Liver (tissue), 9 donors: ENCODE measurements around the gene TMEM191C. TPM values are rescaled to one million over a fixed set of nuclear protein-coding genes. Genes with fewer than 3 reads are reported as not detected.
"Not testable (repeated sequence)": the region's sequence is repeated elsewhere in the genome, so short reads cannot be mapped to it uniquely, and the experiment has no call there.

Source experiments
- DNase-seq: peaks from one replicate; pipeline ENCODE4 v3.0.0-alpha.2; 2017; ENCODE audit warnings: low spot score
- H3K27ac ChIP-seq, 2 donors: one replicate each; pipeline ENCODE4 v1.7.0; 2013; ENCODE audit warnings: inconsistent platforms in 2 of 2, low read length in 2 of 2, control low read depth in 1 of 2, low read depth in 1 of 2, mild to moderate bottlenecking in 1 of 2
- H3K27me3 ChIP-seq, 4 donors: one replicate each; pipeline versions ENCODE4 v1.6.1 to v1.7.0; 2013; ENCODE audit warnings: low read length in 3 of 4, inconsistent platforms in 1 of 4, mild to moderate bottlenecking in 1 of 4, moderate library complexity in 1 of 4; ENCODE audit not compliant: control insufficient read depth in 4 of 4, insufficient read depth in 4 of 4
- H3K36me3 ChIP-seq, 4 donors: one replicate each; pipeline versions ENCODE4 v1.6.1 to v1.7.0; 2013; ENCODE audit warnings: low read length in 3 of 4, mild to moderate bottlenecking in 3 of 4, low read depth in 1 of 4, moderate library complexity in 1 of 4; ENCODE audit not compliant: control insufficient read depth in 4 of 4, insufficient read depth in 3 of 4
- H3K4me1 ChIP-seq, 4 donors: one replicate each; pipeline versions ENCODE4 v1.6.1 to v1.7.0; 2013; ENCODE audit warnings: low read length in 3 of 4, mild to moderate bottlenecking in 3 of 4, moderate library complexity in 1 of 4; ENCODE audit not compliant: control insufficient read depth in 4 of 4, insufficient read depth in 4 of 4
- H3K4me3 ChIP-seq, 3 donors: one replicate each; pipeline versions ENCODE4 v1.6.1 to v1.7.0; 2013; ENCODE audit warnings: low read length in 3 of 3, control low read depth in 1 of 3, low read depth in 1 of 3, mild to moderate bottlenecking in 1 of 3
- H3K9ac ChIP-seq, 2 donors: one replicate each; pipeline ENCODE4 v1.7.0; 2013; ENCODE audit warnings: low read length in 2 of 2, mild to moderate bottlenecking in 2 of 2, moderate library complexity in 2 of 2, control low read depth in 1 of 2, low read depth in 1 of 2
- H3K9me3 ChIP-seq, 4 donors: one replicate each; pipeline versions ENCODE4 v1.6.1 to v1.7.0; 2013; ENCODE audit warnings: low read length in 3 of 4; ENCODE audit not compliant: control insufficient read depth in 4 of 4
- HNF4A ChIP-seq, 2 donors: conservative IDR thresholded peaks; 2 replicates each; pipeline ENCODE4 v1.6.1; 2016; ENCODE audit warnings: antibody characterized with exemption in 2 of 2, mild to moderate bottlenecking in 2 of 2
- NR2F2 ChIP-seq: IDR thresholded peaks from 2 replicates; pipeline ENCODE4 v1.6.1; 2016; ENCODE audit warnings: antibody characterized with exemption
- RXRA ChIP-seq, 2 donors: IDR thresholded peaks; 2 replicates each; pipeline ENCODE4 v1.6.1; 2017 to 2018; ENCODE audit warnings: antibody characterized with exemption in 2 of 2, mild to moderate bottlenecking in 1 of 2
- WGBS: extraction: QIAGEN DNeasy Blood & Tissue Kit; methylation state at CpG from one replicate; pipeline ENCODE4 v1.1.7; 2013; 5-methylcytosine and 5-hydroxymethylcytosine counted together
- polyA plus RNA-seq, 2 donors: library from polyadenylated mRNA; stranded (reverse) in 1 of 2; unstranded in 1 of 2; fragments of 200-250 nt in 1 of 2; fragments of >200 nt in 1 of 2; fragmentation: Nextera tagmentation in 1 of 2; extraction: Ambion mirVana in 1 of 2; gene quantifications; one replicate each; pipeline versions ENCODE4 v1.2.1 to v1.2.3, GENCODE V29; 2013 to 2015
- total RNA-seq, 2 donors: library from RNA; depleted of rRNA; stranded (reverse); fragments of >200 nt; gene quantifications; one replicate each; pipeline ENCODE4 v1.2.3, GENCODE V29; 2014
- donor health status: healthy.
- donor health status: healthy.
- donor health status: healthy.
- donor health status: healthy.
- donor health status: healthy.

TMEM191C gene
- total and polyA plus RNA-seq, 4 donors = 0.25 to 1.8 (median 0.42) TPM; not detected in 1

DNA sequence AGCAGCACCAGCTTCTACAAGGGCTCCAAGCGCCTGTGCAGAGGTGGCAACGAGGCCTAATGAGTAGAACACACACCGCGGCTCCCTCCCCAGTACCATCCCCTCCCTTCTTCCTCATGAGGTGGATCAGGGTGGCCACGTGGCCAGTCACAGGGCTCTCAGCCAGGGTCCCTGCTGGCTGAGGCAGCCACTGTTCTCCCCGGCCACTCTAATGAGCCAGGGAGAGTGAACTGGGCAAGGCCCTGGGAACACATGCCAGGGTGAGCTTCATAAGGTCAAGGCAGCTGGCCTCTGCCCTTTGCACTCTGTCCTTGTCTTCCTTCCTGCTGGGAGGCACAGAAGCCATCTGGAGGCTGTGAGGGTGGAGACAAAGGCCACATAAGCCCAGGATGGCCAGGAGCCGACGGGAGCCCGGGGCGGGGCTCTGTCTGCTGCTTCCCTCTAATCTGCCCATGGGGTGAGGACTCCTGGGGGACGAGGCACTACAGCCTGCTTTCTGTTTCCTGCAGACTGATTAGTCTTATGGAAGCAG, 22.0 kb downstream of the TMEM191C start:
- TF ChIP-seq RXRA (IDR thresholded peaks at IDR 0.05) = peak in 1 of 2 donors; percentile 54
- peak; percentile 48 for TF ChIP-seq NR2F2
- TF ChIP-seq HNF4A (conservative IDR thresholded peaks at IDR 0.05) = peak in 1 of 2 donors; percentile 54
- H3K9me3 ChIP-seq, DNase-seq, H3K36me3 ChIP-seq, H3K4me3 ChIP-seq, H3K4me1 ChIP-seq, H3K9ac ChIP-seq, H3K27me3 ChIP-seq, H3K27ac ChIP-seq: not testable (repeated sequence)
- WGBS = 20% methylated on average over 10 of the region's 11 CpGs

DNA sequence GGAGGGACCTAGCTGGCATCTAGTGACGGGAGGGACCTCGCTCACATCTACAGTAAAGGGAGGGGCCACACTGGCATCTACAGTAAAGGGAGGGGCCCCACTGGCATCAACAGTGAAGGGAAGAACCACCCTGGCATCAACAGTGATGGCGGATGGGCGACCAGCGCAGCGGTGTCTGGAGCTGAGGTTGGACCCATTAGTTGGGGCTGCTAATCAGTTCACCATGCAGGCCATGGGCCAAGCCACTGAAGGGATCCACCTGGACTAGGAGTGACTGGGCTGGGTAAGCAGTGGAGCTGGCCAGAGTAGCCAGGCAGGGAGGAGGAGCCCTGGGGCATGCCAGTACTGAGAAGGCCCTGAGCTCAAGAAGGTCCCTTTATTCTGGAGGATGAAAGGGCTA, 23.4 kb downstream of the TMEM191C start:
- over 99% methylated on average over 6 of the region's 6 CpGs for WGBS
- H3K9me3 ChIP-seq, H3K27me3 ChIP-seq, H3K4me1 ChIP-seq, H3K27ac ChIP-seq, H3K9ac ChIP-seq, H3K4me3 ChIP-seq, H3K36me3 ChIP-seq: not testable (repeated sequence)
- peak; percentile 21 for DNase-seq

DNA sequence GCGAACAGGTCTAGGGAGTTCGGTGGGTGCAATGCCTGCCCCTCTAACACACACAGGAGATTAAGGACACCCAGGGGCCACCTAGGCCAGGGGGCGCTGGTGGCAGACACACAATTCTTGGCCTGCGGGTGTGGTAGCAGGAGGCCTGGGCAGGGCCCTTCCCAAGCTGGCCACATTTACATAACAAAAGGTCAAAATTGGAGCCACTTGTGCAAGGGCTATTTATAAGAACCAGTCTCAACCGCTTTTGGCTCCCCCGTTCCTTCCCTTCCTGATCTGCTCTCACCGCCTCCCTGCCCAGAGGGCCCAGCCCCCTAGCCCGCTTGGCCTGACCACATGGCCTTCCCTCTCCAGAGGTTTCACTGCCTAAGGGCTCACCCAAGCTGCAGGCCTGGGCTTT, 25.1 kb downstream of the TMEM191C start:
- 84% methylated on average over 2 of the region's 8 CpGs for whole genome bisulfite sequencing
- not testable (repeated sequence) for H3K27me3 ChIP-seq, H3K4me1 ChIP-seq, H3K27ac ChIP-seq, H3K4me3 ChIP-seq, DNase-seq, H3K9me3 ChIP-seq, H3K9ac ChIP-seq, H3K36me3 ChIP-seq

DNA sequence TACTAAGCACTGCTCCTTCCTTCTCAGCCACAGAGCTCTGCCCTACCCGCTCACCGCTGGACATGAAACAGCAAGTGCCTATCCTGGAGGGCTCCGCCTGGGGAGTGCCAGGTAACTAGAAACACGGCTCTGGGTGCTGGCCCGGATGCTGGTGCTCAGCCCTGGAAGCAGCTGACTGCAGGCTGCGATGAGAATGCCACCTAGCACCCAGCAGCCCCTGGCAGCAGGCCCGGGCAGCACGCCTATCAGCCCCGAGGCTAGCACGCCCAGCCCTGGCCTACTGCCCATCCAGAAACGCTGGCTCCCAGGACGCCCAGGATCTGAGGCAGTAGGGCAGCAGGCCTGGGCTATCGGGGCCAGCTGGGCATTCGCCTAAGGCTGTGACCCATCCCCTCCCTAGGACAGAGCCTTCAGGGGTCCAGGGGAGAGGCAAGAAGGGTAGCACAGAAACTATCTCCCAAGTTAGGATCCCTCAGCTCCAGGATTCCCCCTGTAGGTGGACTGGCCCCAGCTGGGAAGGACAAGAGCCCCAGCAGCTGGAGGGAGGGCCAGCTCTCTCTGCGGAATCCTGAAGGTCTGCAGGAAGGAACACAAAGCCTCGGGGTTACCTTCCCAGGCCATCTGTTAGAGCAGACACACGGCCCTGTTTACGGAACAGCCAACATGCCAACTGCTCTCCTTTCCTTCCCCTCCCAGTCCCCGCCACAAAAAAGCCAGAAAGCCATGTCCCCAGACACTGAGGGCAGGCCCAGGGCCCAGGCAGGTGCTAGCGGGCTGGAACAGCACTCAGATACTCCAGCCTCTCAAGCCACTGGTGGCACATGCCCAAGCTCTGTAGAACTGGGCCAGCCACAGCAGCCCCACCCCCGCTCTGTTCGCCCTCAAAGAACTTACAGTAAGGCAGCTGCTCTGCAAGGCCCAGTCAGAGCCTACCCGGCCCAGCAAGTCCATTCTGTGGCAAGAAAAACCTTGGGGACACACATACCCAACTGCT, 26.9 kb downstream of the TMEM191C start:
- no CpG with 5 or more reads among the region's 23 CpGs for WGBS
- not testable (repeated sequence) for H3K9me3 ChIP-seq, H3K36me3 ChIP-seq, H3K27me3 ChIP-seq, H3K9ac ChIP-seq, DNase-seq, H3K4me3 ChIP-seq, H3K4me1 ChIP-seq, H3K27ac ChIP-seq

DNA sequence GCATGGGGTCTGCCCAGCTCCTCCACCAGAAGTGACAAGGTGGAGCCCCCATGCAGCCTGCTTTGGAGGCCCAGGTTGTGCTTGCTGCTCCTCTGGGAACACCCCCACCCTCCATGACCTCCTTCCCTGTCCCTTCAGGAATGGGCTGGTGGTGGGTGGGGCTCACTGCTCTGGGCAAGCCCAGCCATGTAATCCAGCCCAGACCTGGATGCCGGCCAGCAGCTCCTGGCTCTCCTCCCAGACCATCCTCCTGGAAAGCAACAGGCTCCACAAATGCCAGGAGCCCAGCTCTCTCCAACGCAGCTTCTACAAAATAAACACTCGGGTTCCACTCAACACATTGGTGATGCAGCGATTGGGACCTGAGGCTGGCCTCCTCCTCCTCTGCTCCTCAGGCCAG, 30.8 kb downstream of the TMEM191C start:
- H3K36me3 ChIP-seq, H3K27ac ChIP-seq, H3K4me1 ChIP-seq, H3K27me3 ChIP-seq, DNase-seq, H3K9me3 ChIP-seq, H3K4me3 ChIP-seq, H3K9ac ChIP-seq: not testable (repeated sequence)
- no CpG with 5 or more reads among the region's 4 CpGs for WGBS

DNA sequence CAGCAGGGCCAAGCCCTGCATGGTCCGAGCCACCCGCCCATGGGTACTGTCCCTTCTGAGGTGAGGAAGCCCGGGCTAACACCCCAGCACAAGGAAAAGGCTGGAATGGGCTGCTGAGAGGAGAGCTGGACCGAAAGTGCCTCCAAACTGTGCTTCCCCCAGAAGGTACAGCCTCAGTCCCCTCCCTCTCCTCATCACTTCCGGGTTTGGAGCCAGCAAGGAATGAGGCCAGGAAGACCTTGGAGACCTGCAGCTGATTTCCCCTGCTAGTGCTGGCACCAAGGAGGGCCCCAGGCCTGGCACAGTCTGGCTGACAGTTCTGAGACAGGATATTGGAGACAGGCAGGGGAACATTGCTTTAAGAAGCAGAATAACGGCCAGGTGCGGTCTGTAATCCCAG, 31.3 kb downstream of the TMEM191C start:
- not testable (repeated sequence) for H3K36me3 ChIP-seq, H3K4me3 ChIP-seq, H3K9me3 ChIP-seq, H3K27me3 ChIP-seq, DNase-seq, H3K4me1 ChIP-seq, H3K9ac ChIP-seq, H3K27ac ChIP-seq
- WGBS = no CpG with 5 or more reads among the region's 7 CpGs

DNA sequence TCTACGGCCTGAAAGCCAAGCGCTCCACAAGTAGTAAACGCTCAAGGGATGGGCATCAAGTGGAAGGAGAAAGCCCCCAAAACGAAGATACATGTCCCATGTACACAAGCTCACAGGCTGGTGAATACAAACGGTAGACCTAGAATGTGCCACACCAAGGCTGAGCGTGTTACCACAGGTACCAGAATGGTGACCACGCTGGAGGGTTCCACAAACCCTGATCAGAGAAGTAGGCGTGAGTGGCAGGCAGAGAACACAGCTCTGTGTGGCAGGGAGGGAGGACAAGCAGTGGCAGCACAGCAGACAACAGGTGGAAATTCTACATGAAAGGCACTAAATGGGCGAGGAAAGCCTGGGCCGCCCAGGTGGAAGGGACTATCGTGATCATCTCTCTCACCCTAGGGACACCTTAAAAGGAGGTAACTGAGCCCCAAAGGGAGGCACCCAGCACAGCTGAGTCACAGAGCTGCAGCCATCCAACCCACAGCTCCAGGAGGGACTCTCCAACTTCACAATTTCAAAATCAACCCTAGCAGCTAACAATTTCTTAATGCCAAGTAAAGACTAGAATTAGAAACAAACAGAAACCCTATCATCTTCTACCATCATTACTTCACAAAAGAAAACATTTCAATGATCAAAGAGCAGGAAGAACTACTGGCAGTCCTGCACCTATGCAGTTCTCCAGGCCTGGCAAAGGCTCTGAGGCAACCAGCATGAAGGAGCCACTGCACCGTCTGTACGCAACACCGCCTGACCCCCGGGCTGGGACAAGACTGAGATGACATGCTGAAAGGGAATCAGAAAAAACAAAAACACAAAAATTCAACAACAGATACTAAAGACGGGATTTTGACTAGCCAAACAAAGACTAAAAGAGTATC, 32.7 kb downstream of the TMEM191C start:
- H3K4me3 ChIP-seq, H3K9me3 ChIP-seq, H3K27ac ChIP-seq, H3K4me1 ChIP-seq, H3K9ac ChIP-seq, H3K27me3 ChIP-seq, H3K36me3 ChIP-seq, DNase-seq: not testable (repeated sequence)
- 100% methylated on average over 1 of the region's 16 CpGs for WGBS
